NB4 (cell line): Measurements from ENCODE around the gene TRNAU1AP.

ENCODE experiments used
- POLR2A ChIP-seq: IDR thresholded peaks from 2 replicates; pipeline ENCODE4 v1.6.1; 2011; ENCODE audit warnings: mild to moderate bottlenecking; ENCODE audit not compliant: insufficient read length; ENCODE audit errors: extremely low read depth
- TF ChIP-seq, protein P1 (sequence below): IDR thresholded peaks from one replicate; pipeline ENCODE4 v1.5.1; 2012; ENCODE audit warnings: low read depth, low read length
- TF ChIP-seq, protein P2 (sequence below): IDR thresholded peaks from 2 replicates; pipeline ENCODE4 v1.6.1; 2011; ENCODE audit warnings: low read depth, low read length

DNA sequence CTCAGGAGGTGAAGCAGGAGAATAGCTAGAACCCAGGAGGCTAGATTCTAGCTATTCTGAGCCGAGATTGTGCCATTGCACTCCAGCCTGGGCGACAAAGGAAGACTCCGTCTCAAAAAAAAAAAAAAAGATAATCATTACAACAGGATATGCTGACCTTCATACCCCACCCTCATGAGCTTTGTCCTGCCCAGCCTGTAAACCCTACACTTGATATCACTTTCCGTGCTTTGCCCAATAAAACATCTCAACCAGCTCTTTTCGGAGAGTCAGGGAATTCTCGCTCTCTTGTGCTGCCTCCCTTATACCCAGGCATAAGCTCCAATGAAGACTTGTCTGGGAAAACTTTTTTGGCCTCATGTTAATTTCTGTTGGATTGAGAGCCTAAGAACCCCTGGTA, 1.5 kb upstream of the TRNAU1AP start:
- TF ChIP-seq POLR2A: no peak
- TF ChIP-seq, protein P1, sequence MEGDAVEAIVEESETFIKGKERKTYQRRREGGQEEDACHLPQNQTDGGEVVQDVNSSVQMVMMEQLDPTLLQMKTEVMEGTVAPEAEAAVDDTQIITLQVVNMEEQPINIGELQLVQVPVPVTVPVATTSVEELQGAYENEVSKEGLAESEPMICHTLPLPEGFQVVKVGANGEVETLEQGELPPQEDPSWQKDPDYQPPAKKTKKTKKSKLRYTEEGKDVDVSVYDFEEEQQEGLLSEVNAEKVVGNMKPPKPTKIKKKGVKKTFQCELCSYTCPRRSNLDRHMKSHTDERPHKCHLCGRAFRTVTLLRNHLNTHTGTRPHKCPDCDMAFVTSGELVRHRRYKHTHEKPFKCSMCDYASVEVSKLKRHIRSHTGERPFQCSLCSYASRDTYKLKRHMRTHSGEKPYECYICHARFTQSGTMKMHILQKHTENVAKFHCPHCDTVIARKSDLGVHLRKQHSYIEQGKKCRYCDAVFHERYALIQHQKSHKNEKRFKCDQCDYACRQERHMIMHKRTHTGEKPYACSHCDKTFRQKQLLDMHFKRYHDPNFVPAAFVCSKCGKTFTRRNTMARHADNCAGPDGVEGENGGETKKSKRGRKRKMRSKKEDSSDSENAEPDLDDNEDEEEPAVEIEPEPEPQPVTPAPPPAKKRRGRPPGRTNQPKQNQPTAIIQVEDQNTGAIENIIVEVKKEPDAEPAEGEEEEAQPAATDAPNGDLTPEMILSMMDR: no peak
- TF ChIP-seq, protein P2, sequence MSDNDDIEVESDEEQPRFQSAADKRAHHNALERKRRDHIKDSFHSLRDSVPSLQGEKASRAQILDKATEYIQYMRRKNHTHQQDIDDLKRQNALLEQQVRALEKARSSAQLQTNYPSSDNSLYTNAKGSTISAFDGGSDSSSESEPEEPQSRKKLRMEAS: no peak
